Spleen (tissue), 7 donors: Measurements from ENCODE around the gene R3HCC1L.

Experiments used
- POLR2A ChIP-seq, 3 donors: fragments of 450-650 bp; IDR thresholded peaks; one replicate each; pipeline ENCODE4 v1.5.1; 2017; ENCODE audit warnings: antibody characterized with exemption in 3 of 3, mild to moderate bottlenecking in 1 of 3
- TF ChIP-seq, protein P1 (sequence below), 11 experiments: fragments of 200-600 bp in 7 of 11; fragments of 450-650 bp in 4 of 11; sonication (generic) in 4 of 11; IDR thresholded peaks in 8 of 11; conservative IDR thresholded peaks in 3 of 11; 1 replicate in 7 of 11; 2 replicates in 4 of 11; pipeline versions ENCODE4 v1.4.0 to v1.8.0; 2016 to 2021; ENCODE audit warnings: antibody characterized with exemption in 11 of 11, inconsistent platforms in 4 of 11, mild to moderate bottlenecking in 1 of 11
- donor health status: DM: no; HTN: no; CAD: no; lungs with moderate emphysema.
- donor health status: DM: no; HTN: no; CAD: no.
- donor health status: DM: no; HTN: no; CAD: no.

DNA sequence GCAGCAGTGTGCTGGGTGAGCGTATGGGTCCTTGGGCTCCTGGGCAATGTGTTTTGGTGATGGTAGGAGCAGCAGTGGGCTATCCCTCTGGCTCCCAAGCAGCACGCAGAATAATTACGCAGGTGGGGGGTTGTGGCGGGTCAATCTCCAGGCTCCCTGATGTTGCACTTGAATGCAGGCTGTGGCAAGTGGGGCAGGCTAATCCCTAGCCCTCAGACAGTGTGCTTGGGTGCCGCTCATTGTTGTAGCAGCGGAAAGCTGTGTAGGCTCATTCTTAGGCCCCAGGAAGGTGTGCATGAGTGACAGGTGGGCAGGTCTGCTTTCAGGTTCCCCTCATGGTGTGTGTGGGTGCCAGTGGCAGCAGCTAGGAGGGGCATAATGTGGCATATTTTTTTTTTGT is 89.4 kb downstream of the R3HCC1L start:
- TF ChIP-seq, protein P1, sequence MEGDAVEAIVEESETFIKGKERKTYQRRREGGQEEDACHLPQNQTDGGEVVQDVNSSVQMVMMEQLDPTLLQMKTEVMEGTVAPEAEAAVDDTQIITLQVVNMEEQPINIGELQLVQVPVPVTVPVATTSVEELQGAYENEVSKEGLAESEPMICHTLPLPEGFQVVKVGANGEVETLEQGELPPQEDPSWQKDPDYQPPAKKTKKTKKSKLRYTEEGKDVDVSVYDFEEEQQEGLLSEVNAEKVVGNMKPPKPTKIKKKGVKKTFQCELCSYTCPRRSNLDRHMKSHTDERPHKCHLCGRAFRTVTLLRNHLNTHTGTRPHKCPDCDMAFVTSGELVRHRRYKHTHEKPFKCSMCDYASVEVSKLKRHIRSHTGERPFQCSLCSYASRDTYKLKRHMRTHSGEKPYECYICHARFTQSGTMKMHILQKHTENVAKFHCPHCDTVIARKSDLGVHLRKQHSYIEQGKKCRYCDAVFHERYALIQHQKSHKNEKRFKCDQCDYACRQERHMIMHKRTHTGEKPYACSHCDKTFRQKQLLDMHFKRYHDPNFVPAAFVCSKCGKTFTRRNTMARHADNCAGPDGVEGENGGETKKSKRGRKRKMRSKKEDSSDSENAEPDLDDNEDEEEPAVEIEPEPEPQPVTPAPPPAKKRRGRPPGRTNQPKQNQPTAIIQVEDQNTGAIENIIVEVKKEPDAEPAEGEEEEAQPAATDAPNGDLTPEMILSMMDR (IDR thresholded peaks at IDR 0.05 in 8 of 11, conservative IDR thresholded peaks at IDR 0.05 in 3 of 11) = no peak
- TF ChIP-seq POLR2A (IDR thresholded peaks at IDR 0.05) = no peak
